ENCODE results near the gene CELSR1.

The CELSR1 gene

DNA sequence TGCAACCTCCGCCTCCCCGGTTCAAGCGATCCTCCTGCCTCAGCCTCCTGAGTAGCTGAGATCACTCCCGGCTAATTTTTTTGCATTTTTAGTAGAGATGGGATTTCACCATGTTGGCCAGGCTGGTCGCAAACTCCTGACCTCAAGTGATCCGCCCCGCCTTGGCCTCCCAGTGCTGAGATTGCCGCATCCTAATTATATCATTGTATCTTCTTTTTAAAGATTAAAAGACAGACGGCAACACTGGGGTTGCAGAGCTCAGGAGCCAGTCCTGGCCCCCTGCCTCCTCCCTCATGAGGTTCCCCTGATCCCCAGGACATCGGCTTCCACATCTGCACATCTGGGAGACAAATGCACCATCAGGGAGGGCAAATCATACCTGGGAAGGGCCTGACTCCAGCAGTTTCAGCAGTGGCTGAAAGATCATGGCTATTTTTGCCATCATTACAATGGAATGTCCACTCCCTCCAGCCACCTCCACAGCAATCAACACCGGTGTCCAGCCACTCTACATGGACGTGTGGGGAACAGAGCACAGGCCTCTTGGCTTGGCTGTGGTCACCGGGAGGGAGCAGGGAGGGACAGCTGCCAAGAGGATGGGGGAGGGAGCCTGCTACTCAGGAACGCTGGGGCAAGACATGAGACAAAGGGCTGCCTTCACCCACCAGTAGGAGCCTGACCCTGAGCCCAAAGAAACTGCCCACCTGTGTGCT lies 9.2 kb upstream of the CELSR1 start:
- peak overlapping the region; percentile 98 for H3K27ac ChIP-seq
- no peak for DNase-seq (ENCODE audit: low spot score)
- POLR2A ChIA-PET (ENCODE audit: low non-redundant PET), result no interaction called here
- CTCF ChIA-PET, result interaction anchor here (0.9 kb wide), 1 partner anchor 17 kb away, joined by 4 read pairs; no protein-coding TSS in a partner anchor
- TF ChIP-seq, protein P1, sequence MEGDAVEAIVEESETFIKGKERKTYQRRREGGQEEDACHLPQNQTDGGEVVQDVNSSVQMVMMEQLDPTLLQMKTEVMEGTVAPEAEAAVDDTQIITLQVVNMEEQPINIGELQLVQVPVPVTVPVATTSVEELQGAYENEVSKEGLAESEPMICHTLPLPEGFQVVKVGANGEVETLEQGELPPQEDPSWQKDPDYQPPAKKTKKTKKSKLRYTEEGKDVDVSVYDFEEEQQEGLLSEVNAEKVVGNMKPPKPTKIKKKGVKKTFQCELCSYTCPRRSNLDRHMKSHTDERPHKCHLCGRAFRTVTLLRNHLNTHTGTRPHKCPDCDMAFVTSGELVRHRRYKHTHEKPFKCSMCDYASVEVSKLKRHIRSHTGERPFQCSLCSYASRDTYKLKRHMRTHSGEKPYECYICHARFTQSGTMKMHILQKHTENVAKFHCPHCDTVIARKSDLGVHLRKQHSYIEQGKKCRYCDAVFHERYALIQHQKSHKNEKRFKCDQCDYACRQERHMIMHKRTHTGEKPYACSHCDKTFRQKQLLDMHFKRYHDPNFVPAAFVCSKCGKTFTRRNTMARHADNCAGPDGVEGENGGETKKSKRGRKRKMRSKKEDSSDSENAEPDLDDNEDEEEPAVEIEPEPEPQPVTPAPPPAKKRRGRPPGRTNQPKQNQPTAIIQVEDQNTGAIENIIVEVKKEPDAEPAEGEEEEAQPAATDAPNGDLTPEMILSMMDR (conservative IDR thresholded peaks at IDR 0.05; ENCODE audit: low read depth), result no peak

DNA sequence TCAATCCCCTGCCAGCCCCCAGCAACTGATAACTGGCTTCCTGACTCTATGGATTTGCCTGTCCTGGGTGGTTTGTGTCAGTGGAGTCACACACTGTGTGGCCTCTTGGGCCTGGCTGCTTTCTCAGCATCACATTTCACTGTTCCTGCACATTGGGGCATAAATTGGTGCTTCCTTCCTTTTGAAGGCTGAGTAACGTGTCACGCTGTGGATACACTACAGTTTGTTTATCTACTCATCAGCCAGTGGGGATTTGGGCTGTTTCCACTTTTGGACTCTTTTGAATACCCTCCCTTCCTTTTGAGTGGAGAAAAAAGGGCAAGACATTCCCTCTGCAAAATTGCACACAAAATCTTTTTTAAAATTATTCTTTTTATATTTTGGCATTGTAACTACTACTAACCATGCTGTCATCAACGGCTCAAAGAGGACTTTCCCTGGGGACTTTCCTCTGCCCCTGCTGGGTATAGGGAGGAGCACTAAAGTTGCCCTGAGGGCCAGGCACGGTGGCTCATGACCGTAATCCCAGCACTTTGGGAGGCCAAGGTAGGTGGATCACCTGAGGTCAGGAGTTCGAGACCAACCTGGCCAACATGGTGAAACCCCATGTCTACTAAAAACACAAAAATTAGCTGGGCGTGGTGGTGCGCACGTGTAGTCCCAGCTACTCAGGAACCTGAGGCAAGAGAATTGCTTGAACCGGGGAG lies 7.8 kb upstream of the CELSR1 start:
- DNase-seq (ENCODE audit: low spot score), result no peak
- TF ChIP-seq, protein P1 (conservative IDR thresholded peaks at IDR 0.05; ENCODE audit: low read depth), result no peak
- ChIA-PET CTCF (no interaction called here), POLR2A (ENCODE audit: low non-redundant PET) (interaction anchor here (0.7 kb wide), 1 partner anchor 15 kb away, joined by 3 read pairs; no protein-coding TSS in a partner anchor)
- H3K27ac ChIP-seq, result peak overlapping the region; percentile 50

DNA sequence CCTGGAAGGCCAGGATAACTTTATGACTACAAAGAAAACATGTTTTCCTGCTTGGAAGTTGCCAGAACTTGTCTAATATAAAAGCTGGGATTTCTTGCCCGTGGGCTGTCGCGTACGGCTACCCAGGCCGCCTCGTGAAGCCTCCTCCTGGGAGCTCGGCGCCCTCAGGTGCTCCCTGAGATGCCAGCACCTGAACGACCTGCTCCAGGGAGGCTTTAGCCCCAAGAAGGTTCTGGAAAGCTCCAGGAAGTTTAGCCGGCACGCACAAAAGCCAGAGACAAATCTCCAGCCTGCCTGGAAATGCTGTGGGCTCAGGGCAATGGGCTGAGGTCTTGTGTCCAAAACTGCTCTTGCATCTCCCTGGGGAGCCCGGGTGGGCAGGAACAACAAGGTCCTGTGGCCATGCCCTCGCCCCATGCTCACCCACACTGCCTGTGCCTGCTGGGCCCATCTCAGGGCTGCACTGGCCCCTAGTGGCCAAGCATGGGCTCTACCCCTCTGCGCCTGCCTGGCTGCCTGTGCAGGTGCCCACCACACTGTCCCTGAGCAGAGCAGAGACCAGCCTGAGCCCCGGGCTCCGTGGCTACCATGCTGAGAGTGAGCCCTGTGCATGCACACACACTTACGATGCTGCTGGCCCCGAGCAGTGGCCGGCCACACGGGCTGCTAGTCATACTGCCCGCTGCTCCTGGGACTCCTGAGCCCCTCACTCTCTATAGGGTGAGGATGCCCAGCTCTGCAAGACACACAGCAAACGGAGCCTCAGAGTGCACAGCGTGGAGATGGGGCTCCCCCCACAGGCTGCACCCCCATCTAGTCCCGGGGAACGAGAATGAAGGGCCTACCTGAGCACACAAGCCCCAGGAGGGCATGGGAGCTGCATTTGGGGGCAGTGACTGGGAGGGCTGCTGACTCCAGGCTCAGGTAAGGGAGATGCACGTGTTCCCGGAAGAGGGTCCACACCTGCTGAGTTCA lies 4.9 kb upstream of the CELSR1 start:
- H3K27ac ChIP-seq, result peak overlapping the region; percentile 95
- ChIA-PET POLR2A (ENCODE audit: low non-redundant PET) (interaction anchor here (0.5 to 0.9 kb wide), 2 partner anchors 186 to 228 kb away, joined by 3 read pairs; no protein-coding TSS in a partner anchor), CTCF (interaction anchor here (0.6 to 2.1 kb wide), 9 partner anchors 10 to 186 kb away, joined by 3 to 17 read pairs (median 3); no protein-coding TSS in a partner anchor)
- peak; percentile 64 for DNase-seq (ENCODE audit: low spot score)
- TF ChIP-seq, protein P1 (conservative IDR thresholded peaks at IDR 0.05; ENCODE audit: low read depth), result peak; percentile 96

DNA sequence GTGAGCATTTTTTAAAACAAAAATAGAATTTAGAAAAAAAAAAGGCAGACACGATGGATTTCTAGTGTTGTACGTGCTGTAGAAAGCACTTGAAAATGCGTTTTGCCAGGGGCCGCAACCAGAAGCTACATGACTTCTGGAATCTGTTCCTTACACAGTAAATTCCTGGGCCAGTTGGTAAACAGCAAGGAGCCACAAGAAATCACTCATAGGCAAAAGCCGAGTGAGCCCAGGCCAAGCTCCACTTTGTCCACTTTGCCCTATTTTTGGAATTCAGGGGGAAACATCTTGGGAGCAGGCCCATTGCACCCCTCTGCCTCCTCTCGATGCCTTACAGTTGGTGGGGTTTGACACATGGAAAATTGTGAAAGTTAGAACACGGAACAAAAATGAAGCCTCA lies 4.1 kb upstream of the CELSR1 start:
- H3K27ac ChIP-seq, result peak overlapping the region; percentile 95
- no peak for DNase-seq (ENCODE audit: low spot score)
- TF ChIP-seq, protein P1 (conservative IDR thresholded peaks at IDR 0.05; ENCODE audit: low read depth), result no peak
- CTCF ChIA-PET, result interaction anchor here (0.6 to 2.1 kb wide), 6 partner anchors 10 to 185 kb away, joined by 3 to 17 read pairs (median 4); no protein-coding TSS in a partner anchor
- POLR2A ChIA-PET (ENCODE audit: low non-redundant PET), result interaction anchor here (0.5 to 0.9 kb wide), 2 partner anchors 185 to 227 kb away, joined by 3 read pairs; no protein-coding TSS in a partner anchor

DNA sequence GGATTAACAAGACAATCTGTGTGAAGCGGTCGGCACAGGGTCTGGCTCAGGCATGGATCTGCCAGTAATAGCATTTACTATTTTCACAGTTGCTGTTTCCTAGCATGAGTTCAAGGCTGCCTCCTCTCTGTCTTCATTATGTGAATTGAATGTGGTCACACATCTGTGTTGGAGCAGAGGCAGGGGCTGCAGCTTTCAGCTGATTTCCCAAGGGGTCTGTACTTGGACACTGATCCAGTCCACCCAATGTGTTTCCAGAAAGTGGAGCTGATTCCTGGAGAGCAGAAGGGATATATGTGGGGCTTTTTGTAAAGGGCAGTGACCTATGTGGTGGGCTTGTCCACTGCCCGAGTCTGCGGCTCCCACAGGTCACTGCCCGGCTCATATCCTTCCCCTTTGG lies 3.5 kb upstream of the CELSR1 start:
- DNase-seq (ENCODE audit: low spot score), result no peak
- H3K27ac ChIP-seq, result peak overlapping the region; percentile 95
- CTCF ChIA-PET, result no interaction called here
- POLR2A ChIA-PET (ENCODE audit: low non-redundant PET), result no interaction called here
- TF ChIP-seq, protein P1 (conservative IDR thresholded peaks at IDR 0.05; ENCODE audit: low read depth), result no peak
